SK-MEL-5 (cell line): ENCODE data around the gene UBP1. TPM values are rescaled to one million over a fixed set of nuclear protein-coding genes. Genes with fewer than 3 reads are reported as not detected.
"Not testable (repeated sequence)": the region's sequence is repeated elsewhere in the genome, so short reads cannot be mapped to it uniquely, and the experiment has no call there.

Experiments
- DNase-seq: peaks from one replicate; pipeline ENCODE4 v3.0.0-alpha.2; 2016; ENCODE audit warnings: low read depth, low spot score
- in situ Hi-C: cut with HindIII; loops from 2 replicates; pipeline ENCODE4 v1.10.0; 2016; ENCODE audit warnings: low sequenced_read_pairs, high pct_unique_total_duplicates, low pct_unique_long_range_greater_than_20kb
- polyA plus RNA-seq, 2 experiments: library from polyadenylated mRNA; depleted of rRNA; stranded (reverse); fragments of >200 nt; gene quantifications; 2 replicates each; pipeline ENCODE4 v1.2.3, GENCODE V29; 2015
- total RNA-seq: library from RNA; depleted of rRNA; stranded (reverse); fragments of >200 nt; shearing (Covaris generic); gene quantifications from 2 replicates; pipeline ENCODE4 v1.2.3, GENCODE V29; 2014; rRNA removed

The UBP1 gene
- total RNA-seq = 29.1 and 33.7 TPM in 2 replicates
- 52.3 and 73.6 TPM in 2 replicates for polyA plus RNA-seq (2015; cell fraction: cytosol; rRNA removed)
- 159 and 162 TPM in 2 replicates for polyA plus RNA-seq (2015; cell fraction: nucleus; rRNA removed)

DNA sequence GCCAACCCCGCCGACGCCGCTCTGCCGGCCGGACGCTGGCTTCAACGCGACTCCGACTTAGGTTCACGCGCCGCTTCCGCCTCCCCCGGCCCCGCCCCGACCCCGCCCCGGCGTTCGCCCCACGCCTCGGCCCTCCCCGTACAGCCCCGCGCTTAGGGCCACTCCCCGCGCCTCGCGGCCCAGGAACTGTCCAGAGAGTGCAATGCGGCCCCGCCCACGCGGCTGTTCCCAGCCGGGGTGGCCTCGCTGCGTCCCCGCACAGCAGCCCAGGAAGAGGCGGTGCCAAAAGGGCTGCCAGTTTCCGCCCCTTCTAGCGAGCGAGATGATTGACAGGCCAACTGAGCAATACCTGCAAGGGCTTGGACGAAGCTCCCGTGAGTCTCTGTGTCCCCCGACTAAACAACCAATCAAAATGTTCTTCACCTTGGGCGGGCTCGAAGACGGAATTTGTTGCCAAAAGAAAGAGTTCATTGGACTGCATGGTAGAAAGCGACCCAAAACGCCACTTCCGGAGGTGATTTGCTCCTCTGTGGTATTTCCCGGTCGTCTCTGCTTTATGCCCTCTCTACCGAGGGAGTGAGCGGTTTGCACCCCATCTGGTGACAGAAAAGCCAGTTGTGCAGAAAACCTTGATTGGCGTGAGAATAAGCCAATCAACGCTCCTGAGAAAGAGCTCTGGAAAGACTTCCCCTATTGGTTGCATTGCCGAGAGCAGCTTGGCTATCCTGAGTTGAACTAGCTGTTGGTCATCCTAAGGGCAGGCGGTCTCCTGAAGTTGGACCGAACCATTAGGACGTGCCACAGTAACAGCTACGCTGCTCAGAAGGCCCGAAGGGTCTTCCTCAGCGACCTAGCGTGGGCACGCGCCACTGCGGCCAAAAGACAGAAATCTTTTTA lies at the start of gene UBP1:
TSS of gene UBP1 (minus strand) at position 78 of the 897 bp plus-strand sequence. CDS start 557 bp downstream, outside the sequence.
- peak; percentile 100 for DNase-seq
- in situ Hi-C loops = no loop called here

GRCh38 chr3:33488683-33489082 lies 48.5 kb upstream of the UBP1 start:
- in situ Hi-C loops = no loop called here
- DNase-seq = no peak

GRCh38 chr3:33488246-33488645 lies 48.0 kb upstream of the UBP1 start:
- in situ Hi-C loops = no loop called here
- DNase-seq = no peak

- in situ Hi-C loops = no loop called here
- no peak for DNase-seq
Observed at GRCh38 chr3:33482111-33482521, 41.9 kb upstream of the UBP1 start.

DNA sequence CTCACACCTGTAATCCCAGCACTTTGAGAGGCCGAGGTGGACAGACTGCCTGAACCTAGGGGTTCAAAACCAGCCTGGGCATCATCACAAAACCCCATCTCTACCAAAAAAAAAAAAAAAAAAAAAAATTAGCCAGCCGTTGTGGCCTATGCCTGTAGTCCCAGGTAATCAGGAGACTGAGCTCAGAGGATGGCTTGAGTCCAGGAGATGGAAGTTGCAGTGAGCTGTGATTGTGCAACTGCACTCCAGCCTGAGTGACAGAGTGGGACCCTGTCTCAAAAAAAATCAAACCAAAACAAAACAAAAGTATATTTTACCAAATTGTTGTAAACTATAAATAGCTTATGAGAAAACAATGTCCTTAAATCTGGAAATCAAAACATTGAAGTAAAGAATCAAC lies 34.7 kb upstream of the UBP1 start:
- no peak for DNase-seq
- in situ Hi-C loops = no loop called here

DNA sequence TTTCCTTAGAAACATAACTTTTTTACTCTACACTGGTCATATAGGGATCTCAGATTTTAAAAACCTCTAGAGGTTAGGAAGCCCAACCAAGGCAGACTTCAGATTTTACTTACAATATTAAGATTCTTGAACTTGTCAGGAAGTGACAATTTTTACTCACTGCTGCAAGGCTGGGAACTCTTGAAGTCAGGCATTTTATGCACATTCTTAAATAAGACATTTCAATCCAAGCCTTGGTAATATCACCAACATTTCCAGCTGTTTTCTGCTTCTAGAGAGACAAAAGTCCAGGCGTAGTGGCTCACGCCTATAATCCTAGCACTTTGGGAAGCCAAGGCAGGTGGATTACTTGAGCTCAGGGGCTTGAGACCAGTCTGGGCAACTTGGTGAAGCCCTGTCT lies 33.6 kb upstream of the UBP1 start:
- DNase-seq = no peak
- in situ Hi-C loops = no loop called here

- no peak for DNase-seq
- in situ Hi-C loops = no loop called here
Observed at GRCh38 chr3:33467786-33468185, 27.6 kb upstream of the UBP1 start.

- in situ Hi-C loops = no loop called here
- no peak for DNase-seq
Observed at GRCh38 chr3:33461097-33461496, 20.9 kb upstream of the UBP1 start.

- in situ Hi-C loops = not testable (repeated sequence)
Observed at GRCh38 chr3:33459577-33459976, 19.4 kb upstream of the UBP1 start.

GRCh38 chr3:33458446-33458845 lies 18.2 kb upstream of the UBP1 start:
- DNase-seq = no peak
- in situ Hi-C loops = no loop called here

More at GRCh38 chr3:33459577-33459976, 19.4 kb upstream of the UBP1 start:
- not testable (repeated sequence) for DNase-seq

GRCh38 chr3:33456756-33457155 lies 16.6 kb upstream of the UBP1 start:
- in situ Hi-C loops = no loop called here
- DNase-seq = no peak

- in situ Hi-C loops = no loop called here
- DNase-seq = no peak
Observed at GRCh38 chr3:33453331-33453761, 13.1 kb upstream of the UBP1 start.

GRCh38 chr3:33451994-33452393 lies 11.8 kb upstream of the UBP1 start:
- DNase-seq, in situ Hi-C loops: not testable (repeated sequence)

- no peak for DNase-seq
- in situ Hi-C loops = no loop called here
Observed at GRCh38 chr3:33447958-33448357, 7.8 kb upstream of the UBP1 start.

DNA sequence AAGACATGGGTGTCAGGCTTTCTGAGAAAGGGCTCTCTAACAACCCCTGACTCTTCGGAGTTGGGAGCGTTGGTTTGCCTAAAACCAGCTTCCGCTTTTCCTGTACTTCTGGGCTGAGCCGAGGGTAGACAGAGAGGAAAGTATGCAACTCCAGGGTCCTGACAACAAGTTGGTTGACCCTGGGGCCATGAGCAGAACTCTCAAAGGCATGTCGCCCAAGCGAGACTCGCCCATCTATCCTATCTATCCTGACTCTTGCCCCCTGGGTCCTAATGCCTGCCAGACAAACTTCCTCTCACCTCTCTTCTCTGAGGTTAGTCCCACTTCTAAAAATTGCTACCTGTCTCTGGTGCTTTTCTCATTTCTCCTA lies 7.0 kb upstream of the UBP1 start:
- in situ Hi-C loops, DNase-seq: not testable (repeated sequence)

DNA sequence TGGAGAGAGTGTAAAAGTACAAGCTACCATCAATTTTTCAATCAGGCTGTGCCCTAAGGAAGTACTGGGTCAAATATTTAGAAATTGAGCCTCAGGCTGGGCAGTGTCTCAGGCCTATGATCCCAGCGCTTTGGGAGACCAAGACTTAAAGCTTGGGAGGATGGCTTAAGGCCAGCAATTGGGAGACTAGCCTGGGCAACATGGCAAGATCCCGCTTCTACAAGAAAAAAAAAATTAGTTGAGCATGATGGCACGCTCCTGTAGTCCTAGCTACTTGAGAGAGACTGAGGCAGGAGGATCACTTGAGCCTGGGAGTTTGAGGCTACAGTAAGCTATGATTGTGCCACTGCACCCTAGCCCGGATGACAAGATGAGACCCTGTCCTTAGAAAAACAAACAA lies 2.0 kb upstream of the UBP1 start:
- in situ Hi-C loops = no loop called here
- DNase-seq = no peak

DNA sequence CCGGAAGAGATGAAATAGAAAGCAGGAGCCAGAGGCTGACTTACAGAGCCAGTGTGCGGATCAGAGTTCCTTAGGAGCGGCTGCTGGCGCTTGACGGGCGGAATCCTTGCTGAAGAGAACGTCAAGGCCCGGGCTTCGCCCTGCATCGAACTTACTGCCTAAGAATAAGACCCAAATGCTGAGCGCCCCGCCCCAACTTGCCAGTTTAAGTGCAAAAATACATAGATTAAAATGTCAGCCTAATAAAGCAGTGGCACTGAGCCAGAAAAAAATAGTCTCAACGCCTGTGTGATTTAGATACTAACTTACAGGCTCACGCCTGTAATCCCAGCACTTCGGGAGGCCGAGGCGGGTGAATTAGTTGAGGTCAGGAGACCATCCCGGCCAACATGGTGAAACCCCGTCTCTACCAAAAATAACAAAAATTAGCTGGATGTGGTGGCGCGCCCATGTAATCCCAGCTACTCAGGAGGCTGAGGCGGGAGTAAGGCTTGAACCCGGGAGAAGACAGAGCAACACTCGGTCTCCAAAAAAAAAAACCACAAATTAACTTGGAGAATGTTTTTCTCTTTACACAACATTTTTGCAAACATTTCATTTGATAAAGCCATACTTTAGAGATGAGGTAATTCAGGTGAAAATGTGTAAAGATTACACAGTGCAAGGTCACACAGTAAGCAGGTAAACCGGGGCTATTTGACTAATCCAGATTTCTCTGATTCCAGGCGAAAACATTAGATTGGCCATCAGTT lies 1.2 kb upstream of the UBP1 start:
- in situ Hi-C loops = no loop called here
- no peak for DNase-seq

GRCh38 chr3:33439546-33440327 lies 468 bp downstream of the UBP1 start:
- peak; percentile 26 for DNase-seq
- in situ Hi-C loops = no loop called here
